GM23338 (cell line): ENCODE data around the gene SLC28A1. TPM values are rescaled to one million over a fixed set of nuclear protein-coding genes. Genes with fewer than 3 reads are reported as not detected.

Source experiments
- ATAC-seq: fragments of 200-7000 bp; cut with Tn5 transposase; 3 replicates; pipeline ENCODE4 v1.9.1; 2020
- DNase-seq: peaks from one replicate; pipeline ENCODE4 v3.0.0-alpha.2; 2015; ENCODE audit warnings: low spot score
- H2AFZ ChIP-seq: fragments of 200-600 bp; sonication (generic); 2 replicates; pipeline ENCODE4 v1.8.0; 2016; ENCODE audit warnings: antibody characterized with exemption, mild to moderate bottlenecking, moderate library complexity
- H3F3A ChIP-seq: fragments of 200-600 bp; sonication (generic); replicated peaks from 2 replicates; pipeline ENCODE4 v1.8.0; 2017; ENCODE audit warnings: antibody characterized with exemption, mixed run types, low read depth
- H3K27ac ChIP-seq: fragments of 200-600 bp; sonication (generic); 2 replicates; pipeline ENCODE4 v1.6.1; 2016; ENCODE audit warnings: low read depth
- H3K27me3 ChIP-seq: fragments of 200-600 bp; sonication (generic); 2 replicates; pipeline ENCODE4 v1.8.0; 2016; ENCODE audit warnings: mild to moderate bottlenecking, mixed run types, moderate library complexity; ENCODE audit not compliant: insufficient read depth
- H3K36me3 ChIP-seq: fragments of 200-600 bp; sonication (generic); 2 replicates; pipeline ENCODE4 v1.8.0; 2016; ENCODE audit warnings: mild to moderate bottlenecking; ENCODE audit not compliant: insufficient read depth
- H3K4me1 ChIP-seq: fragments of 200-600 bp; sonication (generic); 2 replicates; pipeline ENCODE4 v1.8.0; 2016; ENCODE audit warnings: mild to moderate bottlenecking, moderate library complexity; ENCODE audit not compliant: insufficient read depth
- H3K4me2 ChIP-seq: fragments of 200-600 bp; sonication (generic); 2 replicates; pipeline ENCODE4 v1.7.1; 2017; ENCODE audit warnings: mixed run types
- H3K4me3 ChIP-seq: fragments of 200-600 bp; sonication (generic); 2 replicates; pipeline ENCODE4 v1.6.1; 2016; ENCODE audit warnings: mixed run types
- H3K79me2 ChIP-seq: fragments of 200-600 bp; sonication (generic); replicated peaks from 2 replicates; pipeline ENCODE4 v1.8.0; 2017; ENCODE audit warnings: mild to moderate bottlenecking; ENCODE audit not compliant: insufficient read depth
- H3K9me2 ChIP-seq: fragments of 200-600 bp; sonication (generic); 2 replicates; pipeline ENCODE4 v1.8.0; 2017; ENCODE audit not compliant: insufficient read depth
- H4K20me1 ChIP-seq: fragments of 200-600 bp; sonication (generic); replicated peaks from 2 replicates; pipeline ENCODE4 v1.8.0; 2017; ENCODE audit warnings: mild to moderate bottlenecking; ENCODE audit not compliant: insufficient read depth
- H3K27ac Mint-ChIP-seq: 2 replicates; pipeline ENCODE4 v1.8.0; 2020; ENCODE audit warnings: inconsistent platforms, mild to moderate bottlenecking, moderate library complexity, mixed read lengths
- H3K27me3 Mint-ChIP-seq: 3 replicates; pipeline ENCODE4 v1.8.0; 2022; ENCODE audit warnings: low read depth, mild to moderate bottlenecking, moderate library complexity, mixed read lengths, inconsistent platforms; ENCODE audit not compliant: insufficient read depth, poor library complexity
- H3K36me3 Mint-ChIP-seq: 3 replicates; pipeline ENCODE4 v1.8.0; 2021; ENCODE audit warnings: low read depth, mild to moderate bottlenecking, inconsistent platforms, moderate library complexity, mixed read lengths
- H3K4me1 Mint-ChIP-seq: 3 replicates; pipeline ENCODE4 v1.8.0; 2020; ENCODE audit warnings: mild to moderate bottlenecking, inconsistent platforms, mixed read lengths
- H3K4me3 Mint-ChIP-seq: 3 replicates; pipeline ENCODE4 v1.8.0; 2021; ENCODE audit warnings: moderate library complexity, mild to moderate bottlenecking, inconsistent platforms, mixed read lengths
- H3K9me3 Mint-ChIP-seq: 3 replicates; pipeline ENCODE4 v1.8.0; 2020; ENCODE audit warnings: moderate library complexity, mild to moderate bottlenecking, inconsistent platforms, mixed read lengths
- CREB1 ChIP-seq: fragments of 250-450 bp; sonication (Bioruptor Pico); IDR thresholded peaks from 2 replicates; pipeline ENCODE4 v1.5.0; 2020; ENCODE audit warnings: low read depth, mild to moderate bottlenecking, moderate library complexity
- EZH2 ChIP-seq: fragments of 200-600 bp; sonication (generic); IDR thresholded peaks from one replicate; pipeline ENCODE4 v1.8.0; 2017; ENCODE audit warnings: antibody characterized with exemption, mild to moderate bottlenecking, low read depth; ENCODE audit not compliant: unreplicated experiment
- EZH2phosphoT487 ChIP-seq: fragments of 200-600 bp; sonication (generic); IDR thresholded peaks from one replicate; pipeline ENCODE4 v1.8.1; 2018; ENCODE audit warnings: antibody characterized with exemption; ENCODE audit not compliant: unreplicated experiment
- JUNB ChIP-seq: IDR thresholded peaks from one replicate; pipeline ENCODE4 v1.6.1; 2016; ENCODE audit warnings: antibody characterized with exemption; ENCODE audit not compliant: unreplicated experiment
- NANOG ChIP-seq: IDR thresholded peaks from 2 replicates; pipeline ENCODE4 v1.6.1; 2016; ENCODE audit warnings: antibody characterized with exemption, borderline replicate concordance
- POLR2AphosphoS5 ChIP-seq: IDR thresholded peaks from 2 replicates; pipeline ENCODE4 v1.6.1; 2016; ENCODE audit warnings: antibody characterized with exemption, low read depth
- REST ChIP-seq: IDR thresholded peaks from one replicate; pipeline ENCODE4 v1.6.1; 2018; ENCODE audit warnings: antibody characterized with exemption; ENCODE audit not compliant: unreplicated experiment
- STAT1 ChIP-seq: IDR thresholded peaks from one replicate; pipeline ENCODE4 v1.6.1; 2016; ENCODE audit warnings: antibody characterized with exemption; ENCODE audit not compliant: unreplicated experiment
- ZNF114 ChIP-seq: fragments of 250-450 bp; sonication (Bioruptor Pico); IDR thresholded peaks from 2 replicates; pipeline ENCODE4 v1.5.0; 2020; ENCODE audit warnings: mild to moderate bottlenecking, moderate library complexity
- ZNF331 ChIP-seq: fragments of 250-450 bp; sonication (Bioruptor Pico); IDR thresholded peaks from 2 replicates; pipeline ENCODE4 v1.5.0; 2020; ENCODE audit warnings: low read depth, mild to moderate bottlenecking, moderate library complexity
- polyA plus RNA-seq: library from polyadenylated mRNA; unstranded; fragments of >200 nt; fragmentation: Nextera tagmentation; extraction: Ambion mirVana; gene quantifications from 2 replicates; pipeline ENCODE4 v1.2.1, GENCODE V29; 2016
- total RNA-seq: library from RNA; depleted of rRNA; stranded (reverse); fragments of >200 nt; shearing (Covaris generic); gene quantifications from 2 replicates; pipeline ENCODE4 v1.2.3, GENCODE V29; 2014
- TF ChIP-seq, protein P1 (sequence below), 2 experiments: fragments of 200-600 bp in 1 of 2; sonication (generic) in 1 of 2; conservative IDR thresholded peaks; 2 replicates each; pipeline versions ENCODE4 v1.5.1 to v1.6.1; 2016 to 2017; ENCODE audit warnings: antibody characterized with exemption in 2 of 2, low read depth in 2 of 2, mild to moderate bottlenecking in 2 of 2, moderate library complexity in 1 of 2
- TF ChIP-seq, protein P2 (sequence below): fragments of 250-450 bp; sonication (Bioruptor Pico); IDR thresholded peaks from 2 replicates; pipeline ENCODE4 v1.5.0; 2020; ENCODE audit warnings: mild to moderate bottlenecking, moderate library complexity
- TF ChIP-seq, protein P3 (sequence below): IDR thresholded peaks from 2 replicates; pipeline ENCODE4 v1.6.1; 2016; ENCODE audit warnings: antibody characterized with exemption

Gene SLC28A1
- total and polyA plus RNA-seq, 2 experiments from 2014 or later = not detected

DNA sequence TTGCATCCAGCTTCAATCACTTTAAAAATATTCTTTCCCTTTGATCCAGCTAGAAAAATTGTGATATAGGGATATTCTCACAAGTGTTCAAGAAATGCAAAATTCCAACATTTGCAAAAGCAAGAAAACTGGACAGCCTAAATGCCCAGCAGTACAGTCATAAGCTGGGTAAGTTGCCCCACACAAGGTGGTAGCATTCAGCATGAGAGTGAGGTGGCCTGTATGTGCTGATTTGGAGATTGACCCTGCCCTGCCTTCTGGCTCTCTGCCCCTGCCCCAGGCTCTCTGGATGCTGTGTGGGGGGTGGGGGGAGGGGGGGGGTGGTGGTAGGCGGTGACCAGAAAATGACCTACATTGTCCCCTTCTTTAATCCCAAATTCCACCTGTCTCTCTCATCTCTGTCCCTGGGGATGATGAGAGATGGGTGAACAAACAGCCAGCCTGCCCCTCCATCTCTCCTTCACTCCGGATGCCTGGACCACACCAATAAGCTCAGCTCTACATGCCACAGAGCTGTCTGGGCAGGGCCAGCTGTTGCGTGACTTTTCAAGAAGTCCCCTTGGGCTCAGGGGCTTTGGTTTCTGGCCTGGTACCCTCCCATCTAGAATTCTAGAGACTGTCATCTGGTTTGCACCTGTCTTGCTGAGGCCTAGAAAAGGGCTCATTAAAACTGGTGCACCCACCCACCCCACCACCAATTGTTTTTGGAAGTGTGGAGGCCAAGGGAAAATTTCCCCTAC is 42.2 kb downstream of the SLC28A1 start:
- H3F3A ChIP-seq = no peaks in the 10 kb centered on the region

More for the DNA sequence above, 42.2 kb downstream of the SLC28A1 start:
- no peaks in the 10 kb centered on the region for H3K79me2 ChIP-seq
- Mint-ChIP-seq H3K27ac (no peak overlapping the region), H3K36me3 (no peaks in the 10 kb centered on the region), H3K27me3 (peaks cover 2% of the 10 kb centered on the region), H3K4me3 (no peak overlapping the region), H3K9me3 (no peaks in the 10 kb centered on the region), H3K4me1 (peaks cover 12% of the 10 kb centered on the region)
- TF ChIP-seq EZH2 (no peak), REST (no peak), NANOG (no peak), JUNB (no peak), EZH2phosphoT487 (no peak), ZNF114 (CRISPR knock-in tag) (no peak), POLR2AphosphoS5 (no peak), CREB1 (no peak), STAT1 (no peak), ZNF331 (CRISPR knock-in tag) (no peak)
- TF ChIP-seq, protein P1, sequence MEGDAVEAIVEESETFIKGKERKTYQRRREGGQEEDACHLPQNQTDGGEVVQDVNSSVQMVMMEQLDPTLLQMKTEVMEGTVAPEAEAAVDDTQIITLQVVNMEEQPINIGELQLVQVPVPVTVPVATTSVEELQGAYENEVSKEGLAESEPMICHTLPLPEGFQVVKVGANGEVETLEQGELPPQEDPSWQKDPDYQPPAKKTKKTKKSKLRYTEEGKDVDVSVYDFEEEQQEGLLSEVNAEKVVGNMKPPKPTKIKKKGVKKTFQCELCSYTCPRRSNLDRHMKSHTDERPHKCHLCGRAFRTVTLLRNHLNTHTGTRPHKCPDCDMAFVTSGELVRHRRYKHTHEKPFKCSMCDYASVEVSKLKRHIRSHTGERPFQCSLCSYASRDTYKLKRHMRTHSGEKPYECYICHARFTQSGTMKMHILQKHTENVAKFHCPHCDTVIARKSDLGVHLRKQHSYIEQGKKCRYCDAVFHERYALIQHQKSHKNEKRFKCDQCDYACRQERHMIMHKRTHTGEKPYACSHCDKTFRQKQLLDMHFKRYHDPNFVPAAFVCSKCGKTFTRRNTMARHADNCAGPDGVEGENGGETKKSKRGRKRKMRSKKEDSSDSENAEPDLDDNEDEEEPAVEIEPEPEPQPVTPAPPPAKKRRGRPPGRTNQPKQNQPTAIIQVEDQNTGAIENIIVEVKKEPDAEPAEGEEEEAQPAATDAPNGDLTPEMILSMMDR (conservative IDR thresholded peaks at IDR 0.05; ENCODE audit: low read depth in 2 of 2) = no peak
- TF ChIP-seq, protein P2, sequence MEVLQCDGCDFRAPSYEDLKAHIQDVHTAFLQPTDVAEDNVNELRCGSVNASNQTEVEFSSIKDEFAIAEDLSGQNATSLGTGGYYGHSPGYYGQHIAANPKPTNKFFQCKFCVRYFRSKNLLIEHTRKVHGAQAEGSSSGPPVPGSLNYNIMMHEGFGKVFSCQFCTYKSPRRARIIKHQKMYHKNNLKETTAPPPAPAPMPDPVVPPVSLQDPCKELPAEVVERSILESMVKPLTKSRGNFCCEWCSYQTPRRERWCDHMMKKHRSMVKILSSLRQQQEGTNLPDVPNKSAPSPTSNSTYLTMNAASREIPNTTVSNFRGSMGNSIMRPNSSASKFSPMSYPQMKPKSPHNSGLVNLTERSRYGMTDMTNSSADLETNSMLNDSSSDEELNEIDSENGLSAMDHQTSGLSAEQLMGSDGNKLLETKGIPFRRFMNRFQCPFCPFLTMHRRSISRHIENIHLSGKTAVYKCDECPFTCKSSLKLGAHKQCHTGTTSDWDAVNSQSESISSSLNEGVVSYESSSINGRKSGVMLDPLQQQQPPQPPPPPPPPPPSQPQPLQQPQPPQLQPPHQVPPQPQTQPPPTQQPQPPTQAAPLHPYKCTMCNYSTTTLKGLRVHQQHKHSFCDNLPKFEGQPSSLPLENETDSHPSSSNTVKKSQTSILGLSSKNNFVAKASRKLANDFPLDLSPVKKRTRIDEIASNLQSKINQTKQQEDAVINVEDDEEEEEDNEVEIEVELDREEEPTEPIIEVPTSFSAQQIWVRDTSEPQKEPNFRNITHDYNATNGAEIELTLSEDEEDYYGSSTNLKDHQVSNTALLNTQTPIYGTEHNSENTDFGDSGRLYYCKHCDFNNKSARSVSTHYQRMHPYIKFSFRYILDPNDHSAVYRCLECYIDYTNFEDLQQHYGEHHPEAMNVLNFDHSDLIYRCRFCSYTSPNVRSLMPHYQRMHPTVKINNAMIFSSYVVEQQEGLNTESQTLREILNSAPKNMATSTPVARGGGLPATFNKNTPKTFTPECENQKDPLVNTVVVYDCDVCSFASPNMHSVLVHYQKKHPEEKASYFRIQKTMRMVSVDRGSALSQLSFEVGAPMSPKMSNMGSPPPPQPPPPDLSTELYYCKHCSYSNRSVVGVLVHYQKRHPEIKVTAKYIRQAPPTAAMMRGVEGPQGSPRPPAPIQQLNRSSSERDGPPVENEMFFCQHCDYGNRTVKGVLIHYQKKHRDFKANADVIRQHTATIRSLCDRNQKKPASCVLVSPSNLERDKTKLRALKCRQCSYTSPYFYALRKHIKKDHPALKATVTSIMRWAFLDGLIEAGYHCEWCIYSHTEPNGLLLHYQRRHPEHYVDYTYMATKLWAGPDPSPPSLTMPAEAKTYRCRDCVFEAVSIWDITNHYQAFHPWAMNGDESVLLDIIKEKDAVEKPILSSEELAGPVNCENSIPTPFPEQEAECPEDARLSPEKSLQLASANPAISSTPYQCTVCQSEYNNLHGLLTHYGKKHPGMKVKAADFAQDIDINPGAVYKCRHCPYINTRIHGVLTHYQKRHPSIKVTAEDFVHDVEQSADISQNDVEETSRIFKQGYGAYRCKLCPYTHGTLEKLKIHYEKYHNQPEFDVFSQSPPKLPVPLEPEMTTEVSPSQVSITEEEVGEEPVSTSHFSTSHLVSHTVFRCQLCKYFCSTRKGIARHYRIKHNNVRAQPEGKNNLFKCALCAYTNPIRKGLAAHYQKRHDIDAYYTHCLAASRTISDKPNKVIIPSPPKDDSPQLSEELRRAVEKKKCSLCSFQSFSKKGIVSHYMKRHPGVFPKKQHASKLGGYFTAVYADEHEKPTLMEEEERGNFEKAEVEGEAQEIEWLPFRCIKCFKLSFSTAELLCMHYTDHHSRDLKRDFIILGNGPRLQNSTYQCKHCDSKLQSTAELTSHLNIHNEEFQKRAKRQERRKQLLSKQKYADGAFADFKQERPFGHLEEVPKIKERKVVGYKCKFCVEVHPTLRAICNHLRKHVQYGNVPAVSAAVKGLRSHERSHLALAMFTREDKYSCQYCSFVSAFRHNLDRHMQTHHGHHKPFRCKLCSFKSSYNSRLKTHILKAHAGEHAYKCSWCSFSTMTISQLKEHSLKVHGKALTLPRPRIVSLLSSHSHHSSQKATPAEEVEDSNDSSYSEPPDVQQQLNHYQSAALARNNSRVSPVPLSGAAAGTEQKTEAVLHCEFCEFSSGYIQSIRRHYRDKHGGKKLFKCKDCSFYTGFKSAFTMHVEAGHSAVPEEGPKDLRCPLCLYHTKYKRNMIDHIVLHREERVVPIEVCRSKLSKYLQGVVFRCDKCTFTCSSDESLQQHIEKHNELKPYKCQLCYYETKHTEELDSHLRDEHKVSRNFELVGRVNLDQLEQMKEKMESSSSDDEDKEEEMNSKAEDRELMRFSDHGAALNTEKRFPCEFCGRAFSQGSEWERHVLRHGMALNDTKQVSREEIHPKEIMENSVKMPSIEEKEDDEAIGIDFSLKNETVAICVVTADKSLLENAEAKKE = no peak
- TF ChIP-seq, protein P3, sequence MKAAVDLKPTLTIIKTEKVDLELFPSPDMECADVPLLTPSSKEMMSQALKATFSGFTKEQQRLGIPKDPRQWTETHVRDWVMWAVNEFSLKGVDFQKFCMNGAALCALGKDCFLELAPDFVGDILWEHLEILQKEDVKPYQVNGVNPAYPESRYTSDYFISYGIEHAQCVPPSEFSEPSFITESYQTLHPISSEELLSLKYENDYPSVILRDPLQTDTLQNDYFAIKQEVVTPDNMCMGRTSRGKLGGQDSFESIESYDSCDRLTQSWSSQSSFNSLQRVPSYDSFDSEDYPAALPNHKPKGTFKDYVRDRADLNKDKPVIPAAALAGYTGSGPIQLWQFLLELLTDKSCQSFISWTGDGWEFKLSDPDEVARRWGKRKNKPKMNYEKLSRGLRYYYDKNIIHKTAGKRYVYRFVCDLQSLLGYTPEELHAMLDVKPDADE = no peak
- H4K20me1 ChIP-seq = no peaks in the 10 kb centered on the region
- H3K4me1 ChIP-seq = no peaks in the 10 kb centered on the region; the same call in 1 of the 2 replicates
- no peaks in the 10 kb centered on the region for H3K36me3 ChIP-seq
- H3K4me2 ChIP-seq = no peak overlapping the region
- H3K9me2 ChIP-seq = no peaks in the 10 kb centered on the region
- peak overlapping the region; percentile 92; the same call in 1 of the 2 replicates for H2AFZ ChIP-seq
- no peaks in the 10 kb centered on the region for H3K27me3 ChIP-seq
- H3K4me3 ChIP-seq = no peak overlapping the region
- DNase-seq (no peak), ATAC-seq (no peak)
- no peak overlapping the region for H3K27ac ChIP-seq
